ENCODE data around the gene GLTPD2.

Gene GLTPD2

DNA sequence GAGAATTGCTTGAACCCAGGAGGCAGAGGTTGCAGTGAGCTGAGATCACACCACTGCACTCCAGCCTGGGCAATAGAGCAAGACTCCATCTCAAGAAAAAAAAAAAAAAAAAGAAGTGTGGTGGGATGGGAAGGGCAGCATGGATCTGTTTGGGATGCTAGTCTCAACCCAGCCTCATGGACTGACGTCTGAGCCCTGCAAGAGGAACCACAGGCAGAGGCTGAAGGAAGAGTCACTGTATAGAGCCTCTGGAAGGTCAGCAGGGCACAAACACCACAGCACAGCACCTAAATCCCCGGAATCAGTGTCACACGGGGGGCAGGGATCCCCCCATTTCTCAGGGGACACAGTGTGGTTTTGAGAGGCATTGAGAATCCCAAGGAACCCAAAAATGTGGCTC is 38.2 kb upstream of the GLTPD2 start:
- H3K9me3 ChIP-seq (ENCODE audit: low read length), result no peaks in the 10 kb centered on the region
- H3K4me3 ChIP-seq (ENCODE audit: low read length), result no peak overlapping the region
- no peak overlapping the region for H2AFZ ChIP-seq (ENCODE audit: low read depth, low read length)
- H3K4me1 ChIP-seq (ENCODE audit: insufficient read depth, low read length), result no peaks in the 10 kb centered on the region
- H3K27me3 ChIP-seq (ENCODE audit: insufficient read depth, low read length), result peaks cover 10% of the 10 kb centered on the region
- no peaks in the 10 kb centered on the region for H3K36me3 ChIP-seq (ENCODE audit: insufficient read depth, low read length)

DNA sequence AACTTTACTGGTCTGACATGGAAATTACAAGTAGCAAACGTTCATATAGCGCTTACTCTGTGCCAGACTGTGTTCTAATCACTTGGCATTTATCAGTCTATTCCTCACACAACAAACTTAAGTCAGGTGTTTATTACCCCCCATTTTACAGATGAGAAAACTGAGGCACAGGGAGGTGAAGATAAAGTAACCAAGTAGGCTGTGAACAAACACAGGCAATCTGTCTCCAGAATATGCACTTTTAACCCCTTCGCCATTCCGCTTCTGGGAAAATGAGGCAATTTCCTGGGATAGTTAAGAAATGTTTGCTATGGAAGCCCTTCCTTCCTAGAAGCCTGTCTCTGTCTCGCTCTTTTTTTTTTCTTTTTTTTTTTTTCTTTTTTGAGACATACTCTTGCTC is 36.8 kb upstream of the GLTPD2 start:
- no peak overlapping the region for H2AFZ ChIP-seq (ENCODE audit: low read depth, low read length)
- no peaks in the 10 kb centered on the region for H3K36me3 ChIP-seq (ENCODE audit: insufficient read depth, low read length)
- no peaks in the 10 kb centered on the region for H3K9me3 ChIP-seq (ENCODE audit: low read length)

DNA sequence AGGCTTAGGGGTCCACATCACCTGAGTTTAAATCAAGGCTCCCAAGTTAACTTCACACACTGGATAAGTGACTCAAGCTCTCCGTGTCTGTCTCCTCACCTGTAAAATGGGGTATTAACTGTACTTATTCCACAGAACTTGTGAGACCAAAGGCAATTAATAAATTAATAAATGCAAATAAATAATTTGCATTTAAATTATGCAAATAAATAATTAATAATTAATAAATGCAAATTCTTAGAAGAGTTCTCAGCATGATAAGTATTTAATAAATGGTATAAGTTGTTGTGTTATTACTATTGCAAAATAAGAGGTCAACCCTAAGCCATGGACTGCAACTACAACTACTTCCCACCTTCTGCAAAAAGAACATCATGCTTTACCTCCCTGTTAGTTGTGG is 35.4 kb upstream of the GLTPD2 start:
- no peak overlapping the region for H2AFZ ChIP-seq (ENCODE audit: low read depth, low read length)
- H3K4me3 ChIP-seq (ENCODE audit: low read length), result no peak overlapping the region
- H3K4me1 ChIP-seq (ENCODE audit: insufficient read depth, low read length), result no peaks in the 10 kb centered on the region
- H3K36me3 ChIP-seq (ENCODE audit: insufficient read depth, low read length), result no peaks in the 10 kb centered on the region
- no peaks in the 10 kb centered on the region for H3K9me3 ChIP-seq (ENCODE audit: low read length)
- H3K27me3 ChIP-seq (ENCODE audit: insufficient read depth, low read length), result peaks cover 11% of the 10 kb centered on the region

More for the DNA sequence above, 36.8 kb upstream of the GLTPD2 start:
- Histone ChIP-seq H3K27me3 (ENCODE audit: insufficient read depth, low read length) (peaks cover 5% of the 10 kb centered on the region), H3K4me1 (ENCODE audit: insufficient read depth, low read length) (no peaks in the 10 kb centered on the region), H3K4me3 (ENCODE audit: low read length) (no peak overlapping the region)

DNA sequence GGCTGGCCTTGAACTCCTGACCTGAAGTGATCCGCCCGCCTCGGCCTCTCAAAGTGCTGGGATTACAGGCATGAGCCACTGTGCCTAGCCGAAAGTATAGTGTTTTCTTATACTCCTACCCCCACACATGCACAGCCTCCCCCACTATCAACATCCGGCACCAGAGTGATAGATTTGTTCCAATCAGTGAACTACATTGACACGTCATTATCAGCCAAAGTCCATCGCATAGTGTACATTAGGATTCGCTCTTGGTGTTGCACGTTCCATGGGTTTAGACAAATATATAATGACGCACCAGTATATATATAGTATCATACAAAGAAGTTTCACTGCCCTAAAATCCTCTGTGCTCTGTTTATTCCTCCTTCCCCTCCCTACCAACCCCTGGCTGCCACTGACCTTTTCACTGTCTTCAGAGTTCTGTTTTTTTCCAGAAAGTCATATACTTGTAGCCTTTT is 29.0 kb upstream of the GLTPD2 start:
- H2AFZ ChIP-seq (ENCODE audit: low read depth, low read length), result no peak overlapping the region
- H3K4me1 ChIP-seq (ENCODE audit: insufficient read depth, low read length), result no peaks in the 10 kb centered on the region
- no peak overlapping the region for H3K4me3 ChIP-seq (ENCODE audit: low read length)
- H3K9me3 ChIP-seq (ENCODE audit: low read length), result no peaks in the 10 kb centered on the region
- H3K36me3 ChIP-seq (ENCODE audit: insufficient read depth, low read length), result no peaks in the 10 kb centered on the region
- peaks cover 13% of the 10 kb centered on the region for H3K27me3 ChIP-seq (ENCODE audit: insufficient read depth, low read length)

DNA sequence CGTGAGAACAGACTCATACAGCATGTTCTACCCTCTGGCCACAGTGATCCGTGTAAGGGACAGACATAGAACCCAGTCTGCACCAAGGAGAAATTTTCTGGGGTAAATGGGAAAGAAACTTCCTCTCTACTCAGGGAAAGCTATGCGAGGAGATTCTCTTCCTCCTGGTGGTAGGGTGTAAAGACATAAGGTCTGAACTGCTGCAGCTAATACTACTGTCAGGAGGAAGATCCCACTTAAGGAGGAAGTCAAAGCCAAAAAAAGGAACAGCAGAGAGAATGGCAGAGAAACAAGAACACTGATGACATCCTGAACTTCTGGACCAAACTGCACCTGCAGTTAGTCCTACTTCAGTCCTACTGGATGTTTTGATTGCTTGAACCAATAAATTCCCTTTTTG is 24.2 kb upstream of the GLTPD2 start:
- Histone ChIP-seq H3K4me1 (ENCODE audit: insufficient read depth, low read length) (no peaks in the 10 kb centered on the region), H3K36me3 (ENCODE audit: insufficient read depth, low read length) (no peaks in the 10 kb centered on the region)

DNA sequence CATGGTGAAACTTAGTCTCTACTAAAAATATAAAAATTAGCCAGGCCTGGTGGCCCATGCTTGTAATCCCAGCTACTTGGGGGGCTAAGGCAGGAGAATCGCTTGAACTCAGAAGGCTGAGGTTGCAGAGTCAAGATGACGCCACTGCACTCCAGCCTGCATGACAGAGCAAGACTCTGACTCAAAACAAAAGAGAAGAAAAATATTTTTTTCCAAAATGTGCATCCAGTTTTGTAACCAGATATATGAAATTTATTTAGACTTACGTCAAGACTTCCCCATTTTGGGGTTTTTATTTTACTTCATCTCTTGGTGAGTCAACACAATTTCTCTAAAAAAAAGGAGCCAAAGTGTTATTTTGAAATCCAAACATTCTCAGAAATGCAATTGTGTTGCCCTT is 22.6 kb upstream of the GLTPD2 start:
- H3K36me3 ChIP-seq (ENCODE audit: insufficient read depth, low read length), result no peaks in the 10 kb centered on the region
- H3K27me3 ChIP-seq (ENCODE audit: insufficient read depth, low read length), result peaks cover 5% of the 10 kb centered on the region
- no peaks in the 10 kb centered on the region for H3K4me1 ChIP-seq (ENCODE audit: insufficient read depth, low read length)
- no peaks in the 10 kb centered on the region for H3K9me3 ChIP-seq (ENCODE audit: low read length)
- H3K4me3 ChIP-seq (ENCODE audit: low read length), result no peak overlapping the region
- no peak overlapping the region for H2AFZ ChIP-seq (ENCODE audit: low read depth, low read length)

More for the DNA sequence above, 24.2 kb upstream of the GLTPD2 start:
- Histone ChIP-seq H2AFZ (ENCODE audit: low read depth, low read length) (no peak overlapping the region), H3K9me3 (ENCODE audit: low read length) (no peaks in the 10 kb centered on the region), H3K27me3 (ENCODE audit: insufficient read depth, low read length) (peaks cover 5% of the 10 kb centered on the region), H3K4me3 (ENCODE audit: low read length) (no peak overlapping the region)

DNA sequence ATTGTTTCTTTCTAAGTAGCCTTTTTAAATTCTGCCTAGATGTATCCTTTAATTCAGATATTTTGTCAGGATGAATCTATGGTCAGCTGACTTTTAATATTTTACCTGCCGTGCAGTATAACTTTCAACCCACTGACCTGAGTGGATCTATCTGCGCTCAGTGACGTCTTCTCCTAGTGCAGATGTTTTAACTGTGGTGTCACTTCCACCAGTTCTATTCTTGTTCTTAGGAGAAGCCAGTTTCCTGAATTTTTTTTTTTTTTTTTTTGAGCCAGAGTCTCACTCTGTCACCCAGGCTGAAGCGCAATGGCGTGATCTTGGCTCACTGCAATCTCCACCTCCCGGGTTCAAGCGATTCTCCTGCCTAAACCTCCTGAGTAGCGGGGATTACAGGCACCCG is 22.0 kb upstream of the GLTPD2 start:
- Histone ChIP-seq H3K36me3 (ENCODE audit: insufficient read depth, low read length) (no peaks in the 10 kb centered on the region), H3K4me1 (ENCODE audit: insufficient read depth, low read length) (no peaks in the 10 kb centered on the region), H3K4me3 (ENCODE audit: low read length) (no peak overlapping the region), H3K27me3 (ENCODE audit: insufficient read depth, low read length) (peaks cover 5% of the 10 kb centered on the region), H2AFZ (ENCODE audit: low read depth, low read length) (no peak overlapping the region), H3K9me3 (ENCODE audit: low read length) (no peaks in the 10 kb centered on the region)

DNA sequence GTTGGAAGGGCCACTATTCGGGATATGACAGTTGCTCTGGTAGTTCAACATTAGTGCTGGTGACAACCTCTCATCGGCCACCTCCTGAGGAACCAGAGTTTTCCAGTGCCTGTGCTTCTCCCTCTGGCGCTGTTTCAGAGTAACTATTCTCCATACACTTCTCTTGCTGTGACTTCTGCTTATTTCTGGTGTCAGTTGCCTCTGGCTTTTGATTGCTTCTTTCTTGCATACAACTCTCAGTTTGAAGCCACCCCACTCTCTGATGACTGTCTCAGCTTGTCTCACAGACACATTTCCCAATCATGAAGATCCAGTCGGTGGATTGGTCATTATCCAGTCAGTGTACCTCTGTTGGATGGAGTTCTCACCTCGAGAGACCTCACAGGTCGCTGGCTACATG is 20.5 kb upstream of the GLTPD2 start:
- Histone ChIP-seq H3K4me3 (ENCODE audit: low read length) (no peak overlapping the region), H2AFZ (ENCODE audit: low read depth, low read length) (no peak overlapping the region), H3K27me3 (ENCODE audit: insufficient read depth, low read length) (peaks cover 6% of the 10 kb centered on the region), H3K36me3 (ENCODE audit: insufficient read depth, low read length) (no peaks in the 10 kb centered on the region), H3K9me3 (ENCODE audit: low read length) (no peaks in the 10 kb centered on the region), H3K4me1 (ENCODE audit: insufficient read depth, low read length) (no peaks in the 10 kb centered on the region)

DNA sequence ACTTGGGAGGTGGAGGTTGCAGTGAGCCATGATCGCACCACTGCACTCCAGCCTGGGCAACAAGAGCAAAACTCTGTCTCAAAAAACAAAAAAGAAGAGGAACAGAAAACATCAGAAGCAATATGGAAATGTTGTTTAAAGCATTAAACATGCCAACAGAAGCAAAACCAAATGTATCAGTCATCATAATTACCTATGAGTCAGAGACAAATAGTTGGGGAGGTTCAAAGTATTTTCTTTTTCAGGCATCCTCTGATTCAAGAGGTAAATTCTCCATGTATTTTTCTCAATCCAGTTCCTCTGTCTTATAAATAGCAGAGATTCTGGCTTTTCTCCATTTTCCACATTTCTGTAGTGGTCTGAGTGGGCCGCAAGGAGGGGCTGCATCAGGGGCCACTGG is 19.1 kb upstream of the GLTPD2 start:
- Histone ChIP-seq H3K9me3 (ENCODE audit: low read length) (no peaks in the 10 kb centered on the region), H3K27me3 (ENCODE audit: insufficient read depth, low read length) (peaks cover 6% of the 10 kb centered on the region), H3K36me3 (ENCODE audit: insufficient read depth, low read length) (no peaks in the 10 kb centered on the region), H3K4me3 (ENCODE audit: low read length) (no peak overlapping the region), H2AFZ (ENCODE audit: low read depth, low read length) (no peak overlapping the region), H3K4me1 (ENCODE audit: insufficient read depth, low read length) (no peaks in the 10 kb centered on the region)

DNA sequence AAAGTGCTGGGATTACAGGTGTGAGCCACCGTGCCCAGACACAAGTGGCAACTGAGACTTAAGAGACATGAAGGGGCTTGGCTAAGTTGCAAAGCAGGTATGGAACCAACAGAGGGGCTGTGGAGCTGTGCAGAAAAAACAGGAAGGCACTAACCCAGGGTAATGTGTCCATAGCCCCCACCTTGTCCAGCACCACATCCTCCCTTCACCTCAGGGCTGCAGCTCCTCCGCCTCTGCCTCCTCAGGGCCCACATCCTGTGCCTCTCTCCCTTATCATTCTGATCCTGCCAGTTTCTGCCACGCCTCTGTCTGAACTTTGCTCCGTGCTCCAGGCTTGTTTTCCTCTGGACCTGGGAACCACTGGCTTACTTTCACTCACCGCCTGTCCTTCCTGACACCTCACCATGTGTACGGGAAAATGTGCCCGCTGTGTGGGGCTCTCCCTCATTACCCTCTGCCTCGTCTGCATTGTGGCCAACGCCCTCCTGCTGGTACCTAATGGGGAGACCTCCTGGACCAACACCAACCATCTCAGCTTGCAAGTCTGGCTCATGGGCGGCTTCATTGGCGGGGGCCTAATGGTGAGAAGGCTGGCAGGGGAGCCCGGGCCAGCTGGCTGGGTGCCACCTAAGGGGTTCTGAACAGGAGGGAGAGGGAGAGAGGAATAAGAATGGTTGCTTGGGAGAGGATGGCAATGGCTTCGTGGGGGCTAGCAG is 17.1 kb upstream of the GLTPD2 start, which contains the start of gene TM4SF5:
Gene TM4SF5, plus strand, starts transcription at position 368 of the 716 bp plus-strand sequence. Its CDS starts 37 bp downstream, at position 405.
- Histone ChIP-seq H3K9me3 (ENCODE audit: low read length) (no peaks in the 10 kb centered on the region), H2AFZ (ENCODE audit: low read depth, low read length) (no peak within 1 kb of the TSS), H3K4me3 (ENCODE audit: low read length) (no peak within 1 kb of the TSS)

DNA sequence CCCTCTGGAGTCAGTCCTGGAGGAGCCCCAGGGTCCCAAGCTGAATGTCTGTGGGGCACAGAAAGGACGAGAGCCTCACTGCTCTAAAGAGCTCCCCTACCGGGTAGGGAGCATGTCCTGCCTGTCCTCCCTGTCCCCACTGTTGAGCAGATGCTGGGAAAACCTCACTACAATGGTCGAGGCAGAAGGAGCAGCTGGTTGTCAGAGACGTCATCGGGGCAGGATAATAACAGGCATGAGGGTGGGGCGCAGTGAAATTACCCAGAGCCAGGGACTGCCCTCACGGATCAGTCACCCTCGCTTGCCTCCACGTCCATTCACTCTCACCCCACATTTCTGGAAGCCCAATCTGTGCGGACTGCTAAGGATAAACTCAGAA is 16.5 kb upstream of the GLTPD2 start:
- H2AFZ ChIP-seq (ENCODE audit: low read depth, low read length), result no peak overlapping the region
- no peak overlapping the region for H3K4me3 ChIP-seq (ENCODE audit: low read length)
- no peaks in the 10 kb centered on the region for H3K9me3 ChIP-seq (ENCODE audit: low read length)
- peaks cover 4% of the 10 kb centered on the region for H3K27me3 ChIP-seq (ENCODE audit: insufficient read depth, low read length)
- H3K4me1 ChIP-seq (ENCODE audit: insufficient read depth, low read length), result no peaks in the 10 kb centered on the region
- H3K36me3 ChIP-seq (ENCODE audit: insufficient read depth, low read length), result no peaks in the 10 kb centered on the region

More for the DNA sequence above, 17.1 kb upstream of the GLTPD2 start, which contains the start of gene TM4SF5:
- Histone ChIP-seq H3K27me3 (ENCODE audit: insufficient read depth, low read length) (peaks cover 4% of the 10 kb centered on the region), H3K36me3 (ENCODE audit: insufficient read depth, low read length) (no peaks in the 10 kb centered on the region), H3K4me1 (ENCODE audit: insufficient read depth, low read length) (no peaks in the 10 kb centered on the region)

DNA sequence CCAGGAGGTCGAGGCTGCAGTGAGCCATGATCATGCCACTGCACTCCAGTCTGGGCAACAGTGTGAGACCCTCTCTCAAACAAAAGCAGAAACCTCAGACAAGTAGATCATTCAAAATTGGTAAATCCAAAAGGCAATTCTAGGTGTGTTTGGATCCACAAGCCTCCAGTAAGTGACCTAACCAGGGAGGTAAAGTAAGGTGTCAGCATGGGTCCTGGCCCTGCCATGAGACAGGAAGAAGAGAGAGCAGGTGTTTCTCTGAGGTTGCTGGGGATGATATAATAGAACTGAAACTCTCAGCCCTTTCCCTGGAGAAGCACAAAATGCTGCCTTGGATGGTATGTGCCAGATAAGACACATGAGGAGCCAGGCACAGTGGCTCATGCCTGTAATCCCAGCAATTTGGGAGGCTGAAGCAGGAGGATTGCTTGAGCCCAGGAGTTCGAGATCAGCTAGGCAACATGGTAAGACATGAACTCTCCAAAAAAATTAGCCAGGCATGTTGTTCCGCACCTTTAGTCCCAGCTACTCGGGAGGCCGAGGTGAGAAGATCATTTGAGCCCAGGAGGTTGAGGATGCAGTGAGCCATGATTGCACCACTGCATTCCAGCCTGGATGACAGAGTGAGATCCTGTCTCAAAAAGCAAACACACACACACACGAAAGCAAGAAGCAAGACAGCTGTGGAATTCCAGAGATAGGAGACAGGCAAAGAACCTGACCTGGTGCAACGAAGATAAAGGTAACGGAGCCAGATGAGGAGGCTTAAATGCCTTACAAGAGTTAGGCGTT is 10.6 kb upstream of the GLTPD2 start:
- Histone ChIP-seq H3K27me3 (ENCODE audit: insufficient read depth, low read length) (peaks cover 7% of the 10 kb centered on the region), H3K36me3 (ENCODE audit: insufficient read depth, low read length) (no peaks in the 10 kb centered on the region), H3K9me3 (ENCODE audit: low read length) (no peaks in the 10 kb centered on the region), H3K4me1 (ENCODE audit: insufficient read depth, low read length) (no peaks in the 10 kb centered on the region), H3K4me3 (ENCODE audit: low read length) (no peak overlapping the region), H2AFZ (ENCODE audit: low read depth, low read length) (no peak overlapping the region)

DNA sequence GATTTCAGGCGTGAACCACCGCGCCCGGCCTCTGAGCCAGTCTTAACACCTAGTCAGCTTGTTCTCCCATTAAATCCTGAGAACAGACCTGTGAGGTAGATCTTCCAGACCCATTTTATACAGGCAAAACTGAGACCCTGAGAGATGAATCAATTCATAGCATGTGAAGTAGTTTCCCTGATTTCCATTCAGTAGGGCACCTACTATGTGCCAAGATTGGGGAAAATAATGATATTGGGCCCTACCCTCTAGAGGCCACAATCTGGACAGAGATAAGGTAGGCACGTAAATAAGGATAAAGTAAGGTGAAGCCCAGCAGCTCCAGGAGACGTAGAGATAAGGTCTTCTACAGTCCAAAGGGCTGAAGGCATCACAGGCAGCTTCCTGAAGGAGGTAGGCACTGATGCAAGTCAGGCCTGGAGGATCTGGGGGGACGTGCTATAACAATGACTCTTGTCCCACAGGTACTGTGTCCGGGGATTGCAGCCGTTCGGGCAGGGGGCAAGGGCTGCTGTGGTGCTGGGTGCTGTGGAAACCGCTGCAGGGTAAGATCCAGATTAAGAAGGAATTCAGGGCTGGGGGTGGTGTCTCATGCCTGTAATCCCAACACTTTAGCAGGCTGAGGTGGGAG is 8.3 kb upstream of the GLTPD2 start:
- Histone ChIP-seq H3K27me3 (ENCODE audit: insufficient read depth, low read length) (peaks cover 3% of the 10 kb centered on the region), H3K36me3 (ENCODE audit: insufficient read depth, low read length) (no peaks in the 10 kb centered on the region), H3K4me1 (ENCODE audit: insufficient read depth, low read length) (no peaks in the 10 kb centered on the region), H2AFZ (ENCODE audit: low read depth, low read length) (no peak overlapping the region), H3K4me3 (ENCODE audit: low read length) (no peak overlapping the region), H3K9me3 (ENCODE audit: low read length) (no peaks in the 10 kb centered on the region)
